HCEC 1CT (cell line): ENCODE results near the gene SLF2.

Source experiments
- DNase-seq: peaks from one replicate; pipeline ENCODE4 v3.0.0-alpha.2; 2017

SLF2 gene

GRCh38 chr10:100912605-100913469, at the start of gene SLF2:
Gene SLF2, plus strand, starts transcription at chr10:100912963. Its CDS starts 148 bp downstream, at chr10:100913111.
- DNase-seq, result peak; percentile 98

- DNase-seq, result no peak
These were observed 49.3 kb upstream of the SLF2 start for GRCh38 chr10:100863433-100863832.

GRCh38 chr10:100864036-100864885, 48.5 kb upstream of the SLF2 start:
- DNase-seq, result no peak

- DNase-seq, result no peak
These were observed 47.8 kb upstream of the SLF2 start for GRCh38 chr10:100864978-100865377.

GRCh38 chr10:100866010-100866409, 46.8 kb upstream of the SLF2 start:
- no peak for DNase-seq

GRCh38 chr10:100866575-100867098, 46.1 kb upstream of the SLF2 start:
- no peak for DNase-seq

GRCh38 chr10:100867261-100867963, 45.4 kb upstream of the SLF2 start:
- DNase-seq, result no peak

- DNase-seq, result no peak
These were observed 44.4 kb upstream of the SLF2 start for GRCh38 chr10:100868382-100868781.

GRCh38 chr10:100869399-100869798, 43.4 kb upstream of the SLF2 start:
- DNase-seq, result no peak

- DNase-seq, result peak; percentile 47
These were observed 40.5 kb upstream of the SLF2 start for GRCh38 chr10:100872034-100872791.

- no peak for DNase-seq
These were observed 39.5 kb upstream of the SLF2 start for GRCh38 chr10:100873146-100873826.

GRCh38 chr10:100873827-100874326, 38.9 kb upstream of the SLF2 start:
- DNase-seq, result no peak

- no peak for DNase-seq
These were observed 37.9 kb upstream of the SLF2 start for GRCh38 chr10:100874702-100875483.

- no peak for DNase-seq
These were observed 37.1 kb upstream of the SLF2 start for GRCh38 chr10:100875484-100876166.

- no peak for DNase-seq
These were observed 35.9 kb upstream of the SLF2 start for GRCh38 chr10:100876585-100877460.

GRCh38 chr10:100877461-100877850, 35.3 kb upstream of the SLF2 start:
- no peak for DNase-seq

GRCh38 chr10:100878291-100878910, 34.4 kb upstream of the SLF2 start:
- peak; percentile 58 for DNase-seq

GRCh38 chr10:100879741-100880360, 32.9 kb upstream of the SLF2 start:
- DNase-seq, result no peak
